NCI-H2196 treated with DMSO at 0.1 percent for 48 hours (cell line): ENCODE measurements around the gene CREBBP.

Source experiments
- DNase-seq: peaks from one replicate; lab custom pipeline; 2025; ENCODE audit not compliant: unreplicated experiment; lab: John Stamatoyannopoulos, UW

The CREBBP gene

GRCh38 chr16:3738541-3738940, 142.0 kb downstream of the CREBBP start:
- no peak for DNase-seq

GRCh38 chr16:3738128-3738527, 142.4 kb downstream of the CREBBP start:
- DNase-seq, result no peak

- DNase-seq, result no peak
These were observed 143.3 kb downstream of the CREBBP start for GRCh38 chr16:3737181-3737580.

GRCh38 chr16:3736116-3736515, 144.4 kb downstream of the CREBBP start:
- DNase-seq, result no peak

GRCh38 chr16:3735541-3735940, 145.0 kb downstream of the CREBBP start:
- DNase-seq, result no peak

GRCh38 chr16:3734758-3735221, 145.7 kb downstream of the CREBBP start:
- DNase-seq, result no peak

GRCh38 chr16:3734084-3734757, 146.3 kb downstream of the CREBBP start:
- DNase-seq, result no peak

GRCh38 chr16:3732171-3732570, 148.3 kb downstream of the CREBBP start:
- DNase-seq, result no peak

GRCh38 chr16:3731126-3731935, 149.2 kb downstream of the CREBBP start:
- DNase-seq, result no peak

- no peak for DNase-seq
These were observed 150.1 kb downstream of the CREBBP start for GRCh38 chr16:3730161-3731125.

- DNase-seq, result no peak
These were observed 151.1 kb downstream of the CREBBP start for GRCh38 chr16:3729161-3730112.

GRCh38 chr16:3728424-3729160, 151.9 kb downstream of the CREBBP start:
- no peak for DNase-seq

- DNase-seq, result no peak
These were observed 152.6 kb downstream of the CREBBP start for GRCh38 chr16:3727806-3728381.

GRCh38 chr16:3726021-3726687, 154.4 kb downstream of the CREBBP start:
- no peak for DNase-seq

- DNase-seq, result no peak
These were observed 155.2 kb downstream of the CREBBP start for GRCh38 chr16:3725276-3725675.

- DNase-seq, result no peak
These were observed 158.0 kb downstream of the CREBBP start for GRCh38 chr16:3722508-3722907.

- DNase-seq, result no peak
These were observed 160.1 kb downstream of the CREBBP start for GRCh38 chr16:3720418-3720817.

GRCh38 chr16:3718628-3719027, 161.9 kb downstream of the CREBBP start:
- DNase-seq, result no peak

GRCh38 chr16:3718019-3718391, 162.5 kb downstream of the CREBBP start:
- DNase-seq, result no peak
